Ishikawa (cell line): ENCODE measurements around the gene HLA-DQA1.

Experiments
- CEBPB ChIP-seq: IDR thresholded peaks from 2 replicates; pipeline ENCODE4 v1.6.1; 2012
- CREB1 ChIP-seq: IDR thresholded peaks from 2 replicates; pipeline ENCODE4 v1.6.1; 2012; ENCODE audit warnings: low read depth
- EGR1 ChIP-seq: IDR thresholded peaks from 2 replicates; pipeline ENCODE4 v1.6.1; 2012
- EP300 ChIP-seq: IDR thresholded peaks from 2 replicates; pipeline ENCODE4 v1.6.1; 2012; ENCODE audit warnings: borderline replicate concordance
- FOXM1 ChIP-seq: IDR thresholded peaks from 2 replicates; pipeline ENCODE4 v1.6.1; 2012; ENCODE audit warnings: low read depth, borderline replicate concordance
- NFIC ChIP-seq: IDR thresholded peaks from 2 replicates; pipeline ENCODE4 v1.6.1; 2012
- RAD21 ChIP-seq: IDR thresholded peaks from 2 replicates; pipeline ENCODE4 v1.6.1; 2012; ENCODE audit warnings: low read depth
- TAF1 ChIP-seq: IDR thresholded peaks from 2 replicates; pipeline ENCODE4 v1.6.1; 2012; ENCODE audit warnings: low read depth, mild to moderate bottlenecking
- TCF12 ChIP-seq: IDR thresholded peaks from 2 replicates; pipeline ENCODE4 v1.6.1; 2012; ENCODE audit warnings: low read depth
- TEAD4 ChIP-seq: IDR thresholded peaks from 2 replicates; pipeline ENCODE4 v1.6.1; 2012
- YY1 ChIP-seq: IDR thresholded peaks from 2 replicates; pipeline ENCODE4 v1.6.1; 2012; ENCODE audit warnings: low read depth
- ZBTB7A ChIP-seq: IDR thresholded peaks from 2 replicates; pipeline ENCODE4 v1.6.1; 2012; ENCODE audit warnings: low read depth
- TF ChIP-seq, protein P1 (sequence below): IDR thresholded peaks from 2 replicates; pipeline ENCODE4 v1.6.1; 2012
- TF ChIP-seq, protein P2 (sequence below): IDR thresholded peaks from 2 replicates; pipeline ENCODE4 v1.6.1; 2012
- TF ChIP-seq, protein P3 (sequence below): IDR thresholded peaks from 2 replicates; pipeline ENCODE4 v1.6.1; 2012; ENCODE audit warnings: low read depth, mild to moderate bottlenecking

HLA-DQA1 gene

DNA sequence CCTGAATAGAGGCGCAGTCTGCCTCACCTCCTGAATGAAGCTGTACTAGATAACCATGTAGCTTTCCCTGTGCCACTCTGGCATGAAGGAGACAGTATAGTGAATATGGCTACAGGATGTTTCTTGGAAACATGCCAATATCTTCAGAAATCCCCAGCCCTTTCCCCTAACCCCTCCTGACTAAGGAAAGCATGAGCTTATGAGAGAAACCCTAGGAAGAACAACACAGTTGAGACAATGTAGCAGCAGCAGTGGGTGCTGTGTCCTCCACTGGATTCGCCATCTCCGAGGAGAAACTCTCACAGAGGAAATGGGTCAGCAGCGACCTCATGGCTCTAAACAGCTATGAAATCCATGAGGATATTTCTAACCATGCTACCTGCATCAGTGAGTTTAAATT lies 6.7 kb downstream of the HLA-DQA1 start:
- TF ChIP-seq CEBPB (no peak), TCF12 (no peak), TEAD4 (no peak), CREB1 (no peak), EGR1 (no peak), RAD21 (no peak), FOXM1 (no peak), TAF1 (no peak), YY1 (no peak), EP300 (no peak), NFIC (no peak), ZBTB7A (no peak)
- TF ChIP-seq, protein P1, sequence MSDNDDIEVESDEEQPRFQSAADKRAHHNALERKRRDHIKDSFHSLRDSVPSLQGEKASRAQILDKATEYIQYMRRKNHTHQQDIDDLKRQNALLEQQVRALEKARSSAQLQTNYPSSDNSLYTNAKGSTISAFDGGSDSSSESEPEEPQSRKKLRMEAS, result no peak
- TF ChIP-seq, protein P2, sequence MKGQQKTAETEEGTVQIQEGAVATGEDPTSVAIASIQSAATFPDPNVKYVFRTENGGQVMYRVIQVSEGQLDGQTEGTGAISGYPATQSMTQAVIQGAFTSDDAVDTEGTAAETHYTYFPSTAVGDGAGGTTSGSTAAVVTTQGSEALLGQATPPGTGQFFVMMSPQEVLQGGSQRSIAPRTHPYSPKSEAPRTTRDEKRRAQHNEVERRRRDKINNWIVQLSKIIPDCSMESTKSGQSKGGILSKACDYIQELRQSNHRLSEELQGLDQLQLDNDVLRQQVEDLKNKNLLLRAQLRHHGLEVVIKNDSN, result no peak
- TF ChIP-seq, protein P3, sequence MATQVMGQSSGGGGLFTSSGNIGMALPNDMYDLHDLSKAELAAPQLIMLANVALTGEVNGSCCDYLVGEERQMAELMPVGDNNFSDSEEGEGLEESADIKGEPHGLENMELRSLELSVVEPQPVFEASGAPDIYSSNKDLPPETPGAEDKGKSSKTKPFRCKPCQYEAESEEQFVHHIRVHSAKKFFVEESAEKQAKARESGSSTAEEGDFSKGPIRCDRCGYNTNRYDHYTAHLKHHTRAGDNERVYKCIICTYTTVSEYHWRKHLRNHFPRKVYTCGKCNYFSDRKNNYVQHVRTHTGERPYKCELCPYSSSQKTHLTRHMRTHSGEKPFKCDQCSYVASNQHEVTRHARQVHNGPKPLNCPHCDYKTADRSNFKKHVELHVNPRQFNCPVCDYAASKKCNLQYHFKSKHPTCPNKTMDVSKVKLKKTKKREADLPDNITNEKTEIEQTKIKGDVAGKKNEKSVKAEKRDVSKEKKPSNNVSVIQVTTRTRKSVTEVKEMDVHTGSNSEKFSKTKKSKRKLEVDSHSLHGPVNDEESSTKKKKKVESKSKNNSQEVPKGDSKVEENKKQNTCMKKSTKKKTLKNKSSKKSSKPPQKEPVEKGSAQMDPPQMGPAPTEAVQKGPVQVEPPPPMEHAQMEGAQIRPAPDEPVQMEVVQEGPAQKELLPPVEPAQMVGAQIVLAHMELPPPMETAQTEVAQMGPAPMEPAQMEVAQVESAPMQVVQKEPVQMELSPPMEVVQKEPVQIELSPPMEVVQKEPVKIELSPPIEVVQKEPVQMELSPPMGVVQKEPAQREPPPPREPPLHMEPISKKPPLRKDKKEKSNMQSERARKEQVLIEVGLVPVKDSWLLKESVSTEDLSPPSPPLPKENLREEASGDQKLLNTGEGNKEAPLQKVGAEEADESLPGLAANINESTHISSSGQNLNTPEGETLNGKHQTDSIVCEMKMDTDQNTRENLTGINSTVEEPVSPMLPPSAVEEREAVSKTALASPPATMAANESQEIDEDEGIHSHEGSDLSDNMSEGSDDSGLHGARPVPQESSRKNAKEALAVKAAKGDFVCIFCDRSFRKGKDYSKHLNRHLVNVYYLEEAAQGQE, result no peak

DNA sequence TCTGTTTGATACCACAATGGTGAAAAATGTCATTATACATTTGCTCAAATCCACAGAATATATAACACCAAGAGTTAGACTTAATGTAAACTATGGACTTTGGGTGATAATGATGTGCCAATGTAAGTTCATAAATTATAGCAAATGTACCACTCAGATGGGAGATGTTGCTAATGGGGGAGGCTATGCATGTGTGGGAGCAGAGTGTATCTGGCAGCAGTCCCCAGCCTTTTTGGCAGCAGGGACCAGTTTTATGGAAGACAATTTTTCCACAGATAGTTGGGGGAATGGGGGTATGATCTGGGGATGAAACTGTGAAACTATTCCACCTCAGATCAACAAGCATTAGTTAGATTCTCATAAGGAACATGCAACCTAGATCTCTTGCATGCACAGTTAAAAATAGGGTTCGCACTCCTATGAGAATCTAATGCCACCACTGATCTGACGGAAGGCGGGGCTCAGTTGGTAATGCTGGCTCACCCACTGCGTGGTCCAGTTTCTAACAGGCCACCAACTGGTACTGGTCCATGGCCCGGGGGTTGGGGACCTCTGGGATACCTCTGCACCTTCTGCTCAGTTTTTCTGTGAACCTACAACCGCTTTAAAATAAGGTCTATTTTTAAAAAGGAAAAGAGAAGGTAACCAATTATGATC lies 8.0 kb downstream of the HLA-DQA1 start:
- TF ChIP-seq, protein P1, result no peak
- no peak for TF ChIP-seq CEBPB
- TF ChIP-seq EGR1, result no peak
- TF ChIP-seq RAD21, result no peak

DNA sequence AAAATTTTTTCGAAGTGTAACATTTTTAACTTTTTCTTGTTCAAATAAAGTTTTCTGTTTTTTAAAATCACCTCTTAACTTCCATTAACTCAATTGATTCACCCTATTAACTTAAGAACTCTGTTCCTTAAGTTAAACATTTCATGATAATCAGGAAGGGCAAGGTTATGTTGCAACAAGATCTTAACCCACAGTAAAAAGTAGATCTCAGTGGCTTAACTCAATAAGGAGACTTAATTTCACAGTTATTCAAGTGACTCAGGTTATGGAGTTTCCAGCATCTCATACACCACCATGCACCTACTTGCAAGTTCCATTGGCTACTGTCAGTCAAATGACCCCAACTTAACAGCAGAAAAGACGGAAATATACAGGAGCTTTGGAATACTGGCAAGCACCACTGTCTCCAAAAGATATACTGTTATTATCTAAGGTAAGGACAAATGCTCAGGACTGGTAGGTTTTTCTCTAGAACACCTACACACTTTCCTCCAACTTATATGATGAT lies 18.1 kb downstream of the HLA-DQA1 start:
- TF ChIP-seq CEBPB, result no peak
- TF ChIP-seq, protein P1, result no peak

DNA sequence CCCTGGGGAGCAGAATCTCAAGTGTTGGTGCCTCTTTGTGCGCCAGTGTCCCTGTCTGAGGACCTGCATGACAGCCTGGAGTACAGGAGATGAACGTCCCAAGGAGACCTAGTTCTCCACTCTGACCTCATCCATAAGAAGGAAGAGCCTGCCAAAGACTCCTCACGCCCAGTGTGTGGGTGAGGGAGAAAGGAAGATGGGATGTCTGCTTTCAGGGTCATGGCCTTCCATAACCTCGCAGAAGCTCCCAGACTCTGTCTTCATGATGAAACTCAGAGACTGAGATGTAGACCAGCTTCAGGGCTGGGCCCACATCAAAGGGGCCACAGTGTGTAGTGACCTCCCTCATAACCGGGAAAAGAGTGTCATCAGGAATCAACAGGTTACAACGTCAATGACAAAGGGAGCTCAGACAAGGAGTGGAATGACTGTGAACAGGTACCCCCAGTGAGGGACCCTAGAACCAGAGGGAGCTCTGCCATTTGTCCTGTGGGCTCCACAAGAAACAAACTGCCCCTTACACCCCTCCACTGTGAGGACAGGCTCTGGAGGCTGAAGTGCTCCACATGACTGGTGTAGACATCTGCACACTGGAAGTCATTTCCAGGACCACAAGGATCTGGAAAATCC lies 21.2 kb downstream of the HLA-DQA1 start:
- TF ChIP-seq, protein P1, result no peak
- no peak for TF ChIP-seq RAD21
- TF ChIP-seq ZBTB7A, result no peak
- no peak for TF ChIP-seq CEBPB
- no peak for TF ChIP-seq TAF1
- no peak for TF ChIP-seq YY1
- no peak for TF ChIP-seq FOXM1
- TF ChIP-seq, protein P3, result no peak
- TF ChIP-seq NFIC, result no peak
- no peak for TF ChIP-seq CREB1
- TF ChIP-seq TCF12, result no peak
- TF ChIP-seq EGR1, result no peak
- TF ChIP-seq TEAD4, result no peak
- TF ChIP-seq EP300, result no peak
- TF ChIP-seq, protein P2, result no peak

DNA sequence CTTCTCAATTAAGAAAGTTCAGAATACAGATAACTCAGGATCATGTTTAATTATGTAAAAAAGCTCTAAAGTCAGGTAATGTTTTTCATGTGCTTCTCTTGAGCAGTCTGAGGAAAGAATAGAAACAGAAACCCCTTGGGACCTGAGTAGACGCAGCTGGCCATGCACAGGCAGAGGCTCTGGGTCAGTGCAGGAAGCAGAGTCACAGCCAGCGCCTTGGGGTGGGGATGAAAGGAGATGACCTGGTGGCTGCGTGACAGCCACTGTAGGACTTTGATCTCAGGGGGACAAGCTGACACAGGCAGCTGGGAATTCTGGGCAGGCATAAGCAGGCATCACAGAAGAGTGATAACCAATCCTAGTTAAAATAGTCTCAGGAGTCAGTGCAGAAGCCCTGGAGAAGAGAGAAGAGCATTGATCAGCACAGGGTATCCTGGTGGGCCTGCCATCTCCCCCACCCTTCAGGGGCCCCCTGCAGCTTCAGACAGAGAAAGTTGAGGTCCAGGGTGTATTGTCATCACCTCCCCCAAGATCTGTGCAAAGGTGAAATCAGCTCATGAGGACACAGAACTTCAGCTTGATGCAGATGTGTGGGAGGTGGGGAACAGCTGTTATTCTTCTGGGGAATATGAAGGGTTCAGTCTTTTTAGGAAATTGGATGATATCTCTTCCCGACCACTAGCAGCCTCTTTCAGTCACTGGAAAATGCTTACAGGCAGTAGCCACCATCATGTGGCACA lies 22.8 kb downstream of the HLA-DQA1 start:
- TF ChIP-seq NFIC (no peak), TEAD4 (no peak), ZBTB7A (no peak), CREB1 (no peak), RAD21 (no peak), EP300 (no peak), FOXM1 (no peak), EGR1 (no peak), TAF1 (no peak), TCF12 (no peak), CEBPB (no peak)
- TF ChIP-seq, protein P3, result no peak
- TF ChIP-seq, protein P2, result no peak
- TF ChIP-seq, protein P1, result no peak
